GM12878 (cell line): Measurements from ENCODE around the gene PPP1R11. TPM values are rescaled to one million over a fixed set of nuclear protein-coding genes. Genes with fewer than 3 reads are reported as not detected.

Experiments
- ATF2 ChIP-seq: IDR thresholded peaks from 2 replicates; pipeline ENCODE4 v1.6.1; 2012; ENCODE audit warnings: low read length, inconsistent platforms
- ATF7 ChIP-seq: fragments of 450-650 bp; IDR thresholded peaks from 2 replicates; pipeline ENCODE4 v1.6.1; 2016; ENCODE audit warnings: low read depth, mild to moderate bottlenecking
- BACH1 ChIP-seq: fragments of 450-650 bp; IDR thresholded peaks from 2 replicates; pipeline ENCODE4 v1.6.1; 2017; ENCODE audit warnings: mild to moderate bottlenecking, borderline replicate concordance
- BHLHE40 ChIP-seq, 2 experiments: fragments of 450-650 bp in 1 of 2; IDR thresholded peaks; 2 replicates each; pipeline ENCODE4 v1.6.1; 2011 to 2017; ENCODE audit warnings: low read depth in 2 of 2, borderline replicate concordance in 1 of 2, improper control_type of control experiment in 1 of 2, low read length in 1 of 2, mild to moderate bottlenecking in 1 of 2
- EP300 ChIP-seq, 2 experiments: fragments of 150-350 bp in 1 of 2; IDR thresholded peaks; 2 replicates each; pipeline ENCODE4 v1.6.1; 2011 to 2012; ENCODE audit warnings: low read depth in 2 of 2, low read length in 2 of 2, borderline replicate concordance in 1 of 2, improper control_type of control experiment in 1 of 2, inconsistent platforms in 1 of 2; ENCODE audit not compliant: control insufficient read depth in 1 of 2
- EZH2 ChIP-seq: IDR thresholded peaks from 2 replicates; pipeline ENCODE4 v1.6.1; 2012; ENCODE audit warnings: low read depth, mild to moderate bottlenecking, control low read depth, inconsistent platforms, low read length, borderline replicate concordance; ENCODE audit not compliant: control insufficient read depth
- IKZF1 ChIP-seq: fragments of 450-650 bp; conservative IDR thresholded peaks from 2 replicates; pipeline ENCODE4 v1.6.1; 2017; ENCODE audit warnings: antibody characterized with exemption, mild to moderate bottlenecking
- IRF4 ChIP-seq: IDR thresholded peaks from 2 replicates; pipeline ENCODE4 v1.6.1; 2011; ENCODE audit warnings: low read depth, low read length
- MAX ChIP-seq: IDR thresholded peaks from 2 replicates; pipeline ENCODE4 v1.6.1; 2012; ENCODE audit warnings: low read depth, low read length, improper control_type of control experiment
- MXI1 ChIP-seq: fragments of 150-350 bp; IDR thresholded peaks from 2 replicates; pipeline ENCODE4 v1.6.1; 2011; ENCODE audit warnings: low read depth, mild to moderate bottlenecking, inconsistent platforms, low read length, improper control_type of control experiment
- MYB ChIP-seq: fragments of 150-350 bp; IDR thresholded peaks from 2 replicates; pipeline ENCODE4 v1.6.1; 2014; ENCODE audit warnings: mild to moderate bottlenecking, low read depth, low read length, borderline replicate concordance
- NKRF ChIP-seq: fragments of 450-650 bp; conservative IDR thresholded peaks from 2 replicates; pipeline ENCODE4 v1.6.1; 2017; ENCODE audit warnings: mild to moderate bottlenecking, moderate library complexity
- NR2F1 ChIP-seq: fragments of 450-650 bp; conservative IDR thresholded peaks from 2 replicates; pipeline ENCODE4 v1.6.1; 2017; ENCODE audit warnings: mild to moderate bottlenecking
- PBX3 ChIP-seq: IDR thresholded peaks from 2 replicates; pipeline ENCODE4 v1.6.1; 2011; ENCODE audit warnings: mild to moderate bottlenecking, low read depth, low read length, moderate library complexity; ENCODE audit not compliant: insufficient replicate concordance
- SMC3 ChIP-seq: IDR thresholded peaks from 2 replicates; pipeline ENCODE4 v1.6.1; 2011; ENCODE audit warnings: low read length, improper control_type of control experiment, borderline replicate concordance
- TBL1XR1 ChIP-seq: IDR thresholded peaks from 2 replicates; pipeline ENCODE4 v1.6.1; 2012; ENCODE audit warnings: low read depth, low read length, improper control_type of control experiment
- USF1 ChIP-seq: IDR thresholded peaks from 2 replicates; pipeline ENCODE4 v1.6.1; 2011; ENCODE audit warnings: borderline replicate concordance, low read depth, mild to moderate bottlenecking, moderate library complexity, mixed read lengths, low read length; ENCODE audit not compliant: insufficient read depth; ENCODE audit errors: extremely low read length
- YBX1 ChIP-seq: fragments of 450-650 bp; IDR thresholded peaks from 2 replicates; pipeline ENCODE4 v1.6.1; 2016; ENCODE audit warnings: antibody characterized with exemption
- ZBTB40 ChIP-seq: fragments of 450-650 bp; IDR thresholded peaks from 2 replicates; pipeline ENCODE4 v1.6.1; 2016; ENCODE audit warnings: mild to moderate bottlenecking, moderate library complexity, borderline replicate concordance
- ZNF24 ChIP-seq: fragments of 450-650 bp; IDR thresholded peaks from 2 replicates; pipeline ENCODE4 v1.6.1; 2017; ENCODE audit warnings: antibody characterized with exemption, mild to moderate bottlenecking
- polyA plus RNA-seq, 11 experiments: library from polyadenylated mRNA; depleted of rRNA in 4 of 11; unstranded in 6 of 11; stranded (reverse) in 5 of 11; fragments of >200 nt; fragmentation: Nextera tagmentation in 4 of 11; fragmentation: Illumina TruSeq in 1 of 11; extraction: Ambion mirVana in 4 of 11; extraction: Trizol in 1 of 11; gene quantifications; 1 replicate in 1 of 11; 2 replicates in 10 of 11; pipeline versions ENCODE4 v1.2.1 to v1.2.3, GENCODE V29; 2011 to 2016; ENCODE audit warnings: inconsistent platforms in 2 of 11, missing spikeins in 2 of 11, low read depth in 1 of 11
- total RNA-seq, 4 experiments: library from RNA; depleted of rRNA in 3 of 4; stranded (reverse); fragments of >200 nt in 3 of 4; fragmentation: Illumina TruSeq in 1 of 4; extraction: Trizol in 1 of 4; gene quantifications; 2 replicates each; pipeline versions ENCODE4 v1.2.1 to v1.2.3, GENCODE V29; 2013 to 2021

The PPP1R11 gene
- total and polyA plus RNA-seq, 10 of the 15 experiments (the other 5 are each of a cell fraction or from before 2014, with no cell fraction given): 12.6 to 56.1 (median 33.5) TPM

GRCh38 chr6:30042476-30042875 is 24.5 kb upstream of the PPP1R11 start (continued):
- TF ChIP-seq YBX1: no peak
- TF ChIP-seq TBL1XR1: no peak
- TF ChIP-seq MAX: 0 out of 2 replicates have a peak, but pooled peaks have one; percentile 40
- peak in 1 of 2 experiments; percentile 54; a peak in 1 of 4 replicates for TF ChIP-seq EP300 (IDR thresholded peaks at IDR 0.05; ENCODE audit: borderline replicate concordance in 1 of 2, control insufficient read depth in 1 of 2, low read depth in 2 of 2, low read length in 2 of 2)
- peak; percentile 53 for TF ChIP-seq ATF7
- no peak for TF ChIP-seq MXI1
- 0 out of 2 replicates have a peak, but pooled peaks have one; percentile 12 for TF ChIP-seq IRF4
- no peak for TF ChIP-seq EZH2
- TF ChIP-seq ZBTB40: peak; percentile 44; the same call in 1 of the 2 replicates
- 0 out of 2 replicates have a peak, but pooled peaks have one; percentile 45 for TF ChIP-seq ATF2
- no peak for TF ChIP-seq MYB
- no peak for TF ChIP-seq NKRF
- TF ChIP-seq NR2F1: no peak; the same call in 1 of the 2 replicates
- no peak for TF ChIP-seq SMC3
- no peak for TF ChIP-seq PBX3
- no peak for TF ChIP-seq BACH1
- no peak for TF ChIP-seq USF1
- TF ChIP-seq ZNF24: no peak
- TF ChIP-seq IKZF1: peak; percentile 66
- TF ChIP-seq BHLHE40 (IDR thresholded peaks at IDR 0.05; ENCODE audit: borderline replicate concordance in 1 of 2, low read depth in 2 of 2, low read length in 1 of 2): peak; percentile 19 to 21; a peak in 1 of 4 replicates
